DMS 273 treated with DMSO at 0.1 percent for 48 hours (cell line): Measurements from ENCODE around the gene HPSE2.
"Not testable (repeated sequence)": the region's sequence is repeated elsewhere in the genome, so short reads cannot be mapped to it uniquely, and the experiment has no call there.

Experiments used
- DNase-seq: peaks from one replicate; lab custom pipeline; 2025; lab: John Stamatoyannopoulos, UW

HPSE2 gene

GRCh38 chr10:99235658-99236626 lies at the start of gene HPSE2:
HPSE2 (minus strand) TSS chr10:99235852.
- no peak for DNase-seq

GRCh38 chr10:99280472-99280871 lies 44.8 kb upstream of the HPSE2 start:
- DNase-seq: no peak

DNA sequence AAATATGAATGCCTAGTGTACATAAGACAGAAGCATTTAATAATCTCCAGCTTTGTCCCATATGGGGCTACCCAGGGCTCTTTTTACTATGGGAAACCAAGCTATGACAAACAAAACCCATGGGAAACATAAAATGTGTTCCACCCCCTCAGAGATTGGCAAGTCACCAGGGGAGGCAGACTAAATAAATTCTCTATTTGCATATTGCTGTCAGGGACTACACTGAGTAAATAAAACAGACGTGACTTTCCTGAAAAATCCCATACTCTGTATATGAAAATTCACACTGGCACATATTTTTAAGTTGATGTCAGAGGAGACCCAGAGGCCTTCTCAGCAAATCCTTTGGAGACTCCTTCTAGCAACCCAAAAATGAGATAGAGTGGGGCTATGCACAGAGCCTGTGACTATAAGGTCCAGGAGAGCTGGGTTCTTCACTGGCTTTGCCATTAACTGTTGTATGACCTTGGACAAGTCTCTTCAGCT lies 44.0 kb upstream of the HPSE2 start:
- DNase-seq: no peak

- no peak for DNase-seq
Measured at GRCh38 chr10:99276848-99277486, 41.3 kb upstream of the HPSE2 start.

- DNase-seq: no peak
Measured at GRCh38 chr10:99266383-99266782, 30.7 kb upstream of the HPSE2 start.

DNA sequence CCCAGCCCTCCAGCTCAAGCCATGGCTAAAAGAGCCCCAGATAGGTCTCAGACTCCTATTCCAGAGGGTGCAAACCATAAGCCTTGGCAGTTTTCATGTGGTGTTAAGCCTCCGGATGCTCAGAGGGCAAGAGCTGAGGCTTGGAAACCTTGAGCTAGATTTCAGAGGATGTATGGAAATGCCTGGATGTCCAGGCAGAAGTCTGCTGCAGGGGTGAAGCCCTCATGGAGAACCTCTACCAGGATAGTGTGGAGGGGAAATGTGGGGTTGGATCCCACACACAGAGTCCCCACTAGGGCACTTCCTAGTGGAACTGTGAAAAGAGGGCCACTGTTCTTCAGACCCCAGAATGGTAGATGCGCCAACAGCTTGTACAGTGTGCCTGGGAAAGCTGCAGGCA lies 13.2 kb upstream of the HPSE2 start:
- no peak for DNase-seq

DNA sequence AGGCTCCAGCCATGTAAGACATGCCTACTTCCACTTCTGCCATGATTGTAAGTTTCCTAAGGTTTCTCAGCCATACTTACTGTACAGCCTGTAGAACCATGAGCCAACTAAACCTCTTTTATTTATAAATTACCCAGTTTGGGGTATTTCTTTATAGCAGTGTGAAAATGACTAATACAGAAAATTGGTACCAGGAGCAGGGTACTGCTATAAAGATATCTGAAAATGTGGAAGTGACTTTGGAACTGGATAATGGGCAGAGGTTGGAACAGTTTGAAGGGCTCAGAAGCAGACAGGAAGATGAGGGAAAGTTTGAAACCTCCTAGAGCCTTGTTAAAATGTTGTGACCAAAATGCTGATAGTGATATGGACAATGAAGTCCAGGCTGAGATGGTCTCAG lies 12.2 kb upstream of the HPSE2 start:
- DNase-seq: not testable (repeated sequence)

DNA sequence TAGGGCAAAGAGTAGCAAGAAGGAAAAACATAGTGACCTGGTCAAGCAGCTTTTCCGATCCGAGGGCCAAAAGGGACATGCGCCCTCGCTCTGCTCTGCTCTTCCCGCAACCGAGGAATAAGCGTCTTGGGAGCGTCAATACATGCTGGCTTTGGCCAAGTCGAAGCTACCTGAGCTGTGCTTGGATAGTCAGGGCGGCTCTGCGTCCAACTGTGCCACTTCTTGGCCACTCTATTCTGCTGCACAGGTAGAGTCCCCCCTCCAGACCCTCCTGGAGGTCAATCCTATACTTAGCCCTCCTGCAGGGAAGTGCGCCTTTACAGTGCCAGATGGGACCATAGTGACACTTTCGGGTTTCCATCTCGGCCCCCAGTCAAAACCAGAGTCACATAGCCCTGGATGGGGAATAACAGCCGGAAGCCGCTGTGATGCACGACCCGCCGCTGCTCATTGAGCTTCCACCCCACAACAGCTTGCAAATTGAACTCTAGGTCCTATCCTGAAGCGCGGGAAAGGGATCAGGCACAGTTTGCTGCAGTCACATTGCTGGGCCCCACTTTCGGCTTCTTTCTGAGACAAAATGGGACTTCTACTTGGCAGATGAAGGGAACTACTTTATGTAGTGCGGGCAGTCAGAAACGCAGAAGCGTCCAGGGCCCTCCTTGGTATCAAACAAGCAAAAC lies 1.1 kb upstream of the HPSE2 start:
- DNase-seq: no peak

GRCh38 chr10:99234791-99235657 lies 628 bp downstream of the HPSE2 start:
- DNase-seq: no peak

DNA sequence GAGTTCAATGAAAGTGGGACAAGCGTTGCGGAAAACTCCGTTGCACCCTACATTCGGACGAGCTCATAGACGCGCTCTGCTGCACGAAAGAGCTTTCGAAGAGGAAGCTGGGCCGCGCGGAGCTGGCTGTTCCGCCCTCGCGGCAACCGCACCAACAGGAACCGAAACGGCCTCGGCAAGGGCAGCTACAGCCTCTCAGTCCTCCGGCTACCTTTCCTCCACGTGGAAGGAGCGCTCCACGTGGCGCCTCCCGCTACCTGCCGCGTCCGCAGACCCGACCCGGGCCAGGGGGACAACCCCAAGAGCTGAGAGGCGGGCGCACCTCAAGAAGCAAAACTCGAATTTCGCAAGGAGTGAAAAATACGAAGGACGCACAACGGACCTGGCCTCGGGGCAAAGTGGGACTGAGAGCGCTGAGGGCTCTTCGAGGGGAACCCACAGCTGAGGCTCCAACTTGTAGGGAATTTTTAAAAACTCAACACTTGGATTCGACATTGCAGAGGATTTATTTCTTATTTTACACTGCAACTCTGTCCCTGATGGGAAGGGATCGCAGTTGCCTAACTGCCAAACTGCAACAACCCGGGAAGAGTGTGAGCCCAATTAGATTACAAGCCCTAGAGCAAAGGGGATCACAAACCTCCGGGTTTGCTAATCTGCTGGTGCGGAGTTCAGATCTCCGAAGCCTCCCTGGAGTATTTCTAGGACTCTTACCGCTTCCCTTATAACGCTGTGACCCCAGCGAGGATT lies 1.4 kb downstream of the HPSE2 start:
- DNase-seq: no peak

DNA sequence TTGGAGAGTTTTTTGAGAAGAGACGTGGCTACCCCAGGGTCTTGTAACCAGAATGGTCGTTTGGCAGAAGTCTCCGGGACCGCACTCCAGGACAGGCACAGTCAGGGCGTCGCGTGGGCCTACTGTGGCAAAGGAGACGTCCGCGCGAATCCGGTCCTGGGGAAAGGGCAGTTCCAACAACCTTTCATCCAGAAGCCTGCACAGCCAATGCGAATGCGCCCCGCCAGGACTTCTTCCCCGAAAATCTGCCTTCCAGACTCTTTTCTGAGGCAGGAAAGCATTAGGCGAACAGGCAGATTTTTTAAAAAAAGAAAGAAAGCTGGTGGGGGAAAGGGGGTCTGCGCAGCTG lies 2.0 kb downstream of the HPSE2 start:
- no peak for DNase-seq

GRCh38 chr10:99233000-99233688 lies 2.5 kb downstream of the HPSE2 start:
- no peak for DNase-seq

- no peak for DNase-seq
Measured at GRCh38 chr10:99232360-99232999, 3.2 kb downstream of the HPSE2 start.

DNA sequence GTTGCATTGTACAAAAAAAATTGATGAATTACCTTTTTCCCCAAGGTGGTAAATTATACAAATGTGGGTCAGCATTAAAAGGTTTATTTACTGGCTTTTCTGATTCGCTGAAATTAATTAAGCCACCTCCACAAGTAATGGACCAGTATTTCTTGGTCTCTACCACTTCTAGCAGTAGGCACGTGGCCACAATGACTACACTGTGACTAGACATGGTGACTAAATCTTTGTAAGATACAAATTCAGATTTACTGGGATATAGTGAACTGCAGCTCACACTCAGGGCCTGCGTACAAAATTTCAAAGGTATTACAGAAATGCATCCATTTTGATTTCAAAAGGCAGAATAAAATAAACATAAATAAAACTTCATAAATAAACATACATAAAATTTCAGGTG lies 10.9 kb downstream of the HPSE2 start:
- no peak for DNase-seq

GRCh38 chr10:99207340-99207739 lies 28.3 kb downstream of the HPSE2 start:
- DNase-seq: no peak

DNA sequence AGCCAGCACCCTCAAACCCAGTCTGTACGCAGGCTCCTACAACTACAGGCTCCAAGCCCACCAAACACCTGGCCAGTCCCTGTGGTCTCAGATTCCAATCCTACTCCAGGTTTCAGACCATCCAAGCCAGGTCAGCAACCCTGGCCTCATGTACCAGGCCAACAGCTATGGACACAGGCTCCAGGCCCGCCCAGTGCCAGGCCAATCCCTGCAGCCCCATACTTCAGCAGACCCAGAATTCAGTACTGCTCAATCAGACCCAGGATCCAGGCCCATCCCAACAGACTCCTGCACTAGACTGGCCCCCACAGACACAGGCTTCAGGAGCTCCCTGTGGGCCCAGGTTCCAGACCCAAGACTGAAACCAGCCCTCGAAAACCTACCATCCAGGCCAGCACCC lies 32.3 kb downstream of the HPSE2 start:
- DNase-seq: no peak

GRCh38 chr10:99172950-99173349 lies 62.7 kb downstream of the HPSE2 start:
- no peak for DNase-seq

DNA sequence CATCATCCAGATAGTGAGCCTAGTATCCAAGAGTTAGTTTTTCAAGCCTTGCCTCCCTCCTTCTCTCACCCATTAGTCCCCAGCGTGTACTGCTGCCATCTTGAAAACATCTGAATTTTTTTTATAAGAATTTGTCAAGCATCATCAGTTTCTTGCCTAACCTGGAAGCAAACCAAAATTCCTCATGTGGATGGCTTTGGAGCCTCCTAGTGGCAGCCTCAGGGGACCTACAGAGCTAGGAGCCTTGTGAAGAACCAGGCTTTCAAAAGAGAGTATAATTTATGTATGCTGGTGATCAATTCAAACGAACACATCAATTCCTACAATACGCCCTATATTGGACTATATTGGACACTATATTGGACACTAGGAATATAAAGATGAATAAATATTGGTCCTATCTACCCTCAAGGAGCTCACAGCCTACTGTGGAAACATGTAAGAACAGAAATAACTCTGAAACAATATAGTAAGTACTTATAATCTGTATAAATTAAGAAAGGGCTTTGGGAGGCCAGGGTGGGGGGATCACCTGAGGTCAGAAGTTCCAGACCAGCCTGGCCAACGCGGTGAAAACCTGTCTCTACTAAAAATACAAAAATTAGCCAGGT lies 63.4 kb downstream of the HPSE2 start:
- no peak for DNase-seq

DNA sequence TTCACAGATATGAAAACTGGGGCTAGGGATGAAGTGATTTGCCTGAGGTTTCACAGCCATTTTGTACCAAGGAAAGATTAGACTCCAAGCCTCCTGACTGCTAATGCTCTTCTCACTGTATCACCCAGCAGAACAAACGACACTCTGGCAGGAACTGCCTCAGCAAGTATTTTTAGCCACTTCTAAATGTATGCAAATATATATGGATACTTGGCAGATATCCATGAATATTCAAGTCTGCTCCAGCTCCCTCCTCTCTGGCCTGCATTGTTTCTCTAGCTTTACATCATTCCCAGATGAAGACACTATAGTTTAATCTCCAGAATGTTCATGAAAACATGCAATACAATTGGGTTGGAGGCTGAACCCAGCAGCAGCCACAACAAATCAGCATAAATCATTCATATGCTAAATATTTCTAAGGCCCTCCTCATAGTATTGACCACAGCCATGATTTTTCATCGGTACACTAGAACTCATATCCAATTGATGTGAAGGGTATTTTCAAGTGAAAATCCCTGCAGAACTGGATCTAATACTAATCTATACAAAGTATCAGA lies 65.5 kb downstream of the HPSE2 start:
- no peak for DNase-seq
